IMR-90 (cell line): ENCODE data around the gene KRT8.

Experiments
- BHLHE40 ChIP-seq: fragments of 150-350 bp; IDR thresholded peaks from 2 replicates; pipeline ENCODE4 v1.6.1; 2016; ENCODE audit warnings: mild to moderate bottlenecking, low read depth, low read length
- CTCF ChIP-seq: conservative IDR thresholded peaks from 2 replicates; pipeline ENCODE4 v1.5.1; 2012; ENCODE audit warnings: mild to moderate bottlenecking, low read depth, low read length, improper control_type of control experiment
- ELK1 ChIP-seq: fragments of 150-350 bp; IDR thresholded peaks from 2 replicates; pipeline ENCODE4 v1.6.1; 2016; ENCODE audit warnings: low read depth, mild to moderate bottlenecking, low read length, moderate library complexity, borderline replicate concordance
- POLR2A ChIP-seq: IDR thresholded peaks from 2 replicates; pipeline ENCODE4 v1.6.1; 2012; ENCODE audit warnings: mild to moderate bottlenecking, low read depth, low read length
- RAD21 ChIP-seq: IDR thresholded peaks from 2 replicates; pipeline ENCODE4 v1.6.1; 2012; ENCODE audit warnings: low read length, improper control_type of control experiment
- SMC3 ChIP-seq: fragments of 150-350 bp; IDR thresholded peaks from 2 replicates; pipeline ENCODE4 v1.6.1; 2016; ENCODE audit warnings: low read depth, mild to moderate bottlenecking, antibody characterized with exemption, low read length, moderate library complexity
- USF2 ChIP-seq: fragments of 150-350 bp; IDR thresholded peaks from 2 replicates; pipeline ENCODE4 v1.6.1; 2017; ENCODE audit warnings: mild to moderate bottlenecking, antibody characterized with exemption, low read length, low read depth

- TF ChIP-seq SMC3 (peak; percentile 100), CTCF (peak; percentile 97), USF2 (no peak), ELK1 (no peak), BHLHE40 (no peak), POLR2A (peak; percentile 56), RAD21 (peak; percentile 99)
Measured at GRCh38 chr12:52884526-52885293, 20.2 kb downstream of the KRT8 start.
